ENCODE data around the gene GTPBP6. TPM values are rescaled to one million over a fixed set of nuclear protein-coding genes. Genes with fewer than 3 reads are reported as not detected.
"Not testable (repeated sequence)": the region's sequence is repeated elsewhere in the genome, so short reads cannot be mapped to it uniquely, and the experiment has no call there.

Gene GTPBP6
- total RNA-seq, 6 experiments from 2014 or later = 20.9 to 32.8 (median 23.2) TPM

- H3K9me3 ChIP-seq = no peaks in the 10 kb centered on the region
- intact Hi-C loops (cut with DNase I) = no loop called here
- no peak overlapping the region for H3K27ac ChIP-seq
- ATAC-seq (no peak), DNase-seq (peak in 2 of 3 donors; percentile 28 to 35)
- WGBS (ENCODE audit: insufficient coverage, low coverage, low lambda C conversion rate, missing lambda C conversion rate) = 83% methylated on average over 1 of the region's 21 CpGs
- TF ChIP-seq POLR2A (IDR thresholded peaks at IDR 0.05) (no peak), CTCF (IDR thresholded peaks at IDR 0.05) (no peak)
- no peaks in the 10 kb centered on the region for H3K36me3 ChIP-seq
- H3K27me3 ChIP-seq = no peaks in the 10 kb centered on the region
- no peak overlapping the region for H3K4me3 ChIP-seq
- H3K4me1 ChIP-seq = peaks cover 0 to 7% (median 3%) of the 10 kb centered on the region in 4 donors
These were observed 47.7 kb downstream of the GTPBP6 start for GRCh38 chrX:270848-271367.

- no peaks in the 10 kb centered on the region for H3K27me3 ChIP-seq
- no peak for TF ChIP-seq POLR2A (IDR thresholded peaks at IDR 0.05)
- no peak for TF ChIP-seq CTCF (IDR thresholded peaks at IDR 0.05)
- no peaks in the 10 kb centered on the region for H3K9me3 ChIP-seq
- WGBS (ENCODE audit: insufficient coverage, low coverage, low lambda C conversion rate, missing lambda C conversion rate) = no CpG with 5 or more reads among the region's 33 CpGs
- peaks cover 0 to 20% (median 5%) of the 10 kb centered on the region in 4 donors for H3K4me1 ChIP-seq
- ATAC-seq = peak in 1 of 4 donors; percentile 25
- H3K4me3 ChIP-seq = no peak overlapping the region
- DNase-seq = peak in 1 of 3 donors; percentile 48
- no peaks in the 10 kb centered on the region for H3K36me3 ChIP-seq
- no peak overlapping the region for H3K27ac ChIP-seq
- intact Hi-C loops (cut with DNase I) = no loop called here
These were observed 50.8 kb downstream of the GTPBP6 start for GRCh38 chrX:267771-268261.

GRCh38 chrX:265502-265901 is 53.1 kb downstream of the GTPBP6 start:
- Histone ChIP-seq H3K4me1 (peaks cover 0 to 38% (median 14%) of the 10 kb centered on the region in 4 donors), H3K36me3 (no peaks in the 10 kb centered on the region), H3K27ac (peak overlapping the region in 2 of 3 donors; percentile 84 to 91), H3K9me3 (no peaks in the 10 kb centered on the region), H3K4me3 (no peak overlapping the region), H3K27me3 (no peaks in the 10 kb centered on the region)
- ATAC-seq = no peak
- WGBS (ENCODE audit: insufficient coverage, low coverage, low lambda C conversion rate, missing lambda C conversion rate) = 82% methylated on average over 8 of the region's 8 CpGs
- intact Hi-C loops (cut with DNase I) = no loop called here
- no peak for TF ChIP-seq CTCF (IDR thresholded peaks at IDR 0.05)
- TF ChIP-seq POLR2A (IDR thresholded peaks at IDR 0.05) = no peak
- DNase-seq = peak in 1 of 3 donors; percentile 25

- 53% methylated on average over 15 of the region's 16 CpGs for WGBS (ENCODE audit: insufficient coverage, low coverage, low lambda C conversion rate, missing lambda C conversion rate)
- no peaks in the 10 kb centered on the region for H3K27me3 ChIP-seq
- peak overlapping the region in 2 of 3 donors; percentile 84 to 91 for H3K27ac ChIP-seq
- ATAC-seq (peak; percentile 77 to 80 (median 79)), DNase-seq (peak in 1 of 3 donors; percentile 85)
- H3K4me3 ChIP-seq = no peak overlapping the region
- intact Hi-C loops (cut with DNase I) = no loop called here
- H3K9me3 ChIP-seq = no peaks in the 10 kb centered on the region
- no peaks in the 10 kb centered on the region for H3K36me3 ChIP-seq
- TF ChIP-seq CTCF (IDR thresholded peaks at IDR 0.05) = no peak
- H3K4me1 ChIP-seq = peaks cover 0 to 38% (median 14%) of the 10 kb centered on the region in 4 donors
These were observed 53.8 kb downstream of the GTPBP6 start for GRCh38 chrX:264634-265455.

GRCh38 chrX:264006-264405 is 54.6 kb downstream of the GTPBP6 start:
- H3K9me3 ChIP-seq; H3K36me3 ChIP-seq; ATAC-seq; intact Hi-C loops (cut with DNase I); H3K27me3 ChIP-seq; H3K4me3 ChIP-seq: not testable (repeated sequence)
- DNase-seq = peak in 1 of 3 donors; percentile 42
- Histone ChIP-seq H3K27ac (peak overlapping the region in 2 of 3 donors; percentile 84 to 91), H3K4me1 (peaks cover 0 to 38% (median 14%) of the 10 kb centered on the region in 4 donors)
- 84% methylated on average over 7 of the region's 16 CpGs for WGBS (ENCODE audit: insufficient coverage, low coverage, low lambda C conversion rate, missing lambda C conversion rate)

Data from right lobe of liver (tissue), 6 donors.